ENCODE results near the gene RSPH10B2. TPM values are rescaled to one million over a fixed set of nuclear protein-coding genes. Genes with fewer than 3 reads are reported as not detected.
"Not testable (repeated sequence)": the region's sequence is repeated elsewhere in the genome, so short reads cannot be mapped to it uniquely, and the experiment has no call there.

RSPH10B2 gene
- total RNA-seq, 2 experiments from 2014 or later = 0.32 TPM; not detected in 1

DNA sequence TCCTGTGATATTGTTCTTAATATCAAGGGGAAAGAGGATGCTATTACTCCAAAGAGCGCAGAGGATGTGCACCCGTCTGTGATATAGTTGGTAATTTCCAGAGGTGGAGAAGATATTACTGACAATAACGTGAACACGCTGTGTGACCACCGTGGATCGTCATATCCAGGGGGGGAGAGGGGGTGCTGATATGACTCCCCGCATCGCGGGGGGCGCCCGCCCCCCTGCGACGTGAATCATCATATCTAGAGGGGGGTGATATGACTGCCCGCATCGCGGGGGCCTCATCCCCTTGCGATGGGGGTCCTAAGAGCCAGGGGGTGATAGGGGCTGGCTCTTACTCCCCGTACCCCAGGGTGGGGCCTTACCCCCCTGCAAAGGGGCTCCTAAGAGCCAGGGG lies 93.8 kb downstream of the RSPH10B2 start:
- DNase-seq, H3K4me3 Mint-ChIP-seq: not testable (repeated sequence)

More for the DNA sequence above, 93.8 kb downstream of the RSPH10B2 start:
- H3K36me3 Mint-ChIP-seq, H3K27me3 Mint-ChIP-seq, H3K9me3 Mint-ChIP-seq, H3K4me1 Mint-ChIP-seq, H3K27ac Mint-ChIP-seq: not testable (repeated sequence)

Other genes with a start within 250 kb of the RSPH10B2 start
- under 1 TPM in 1 of 2 experiments, not detected in 1; 0.06 TPM for gene GRID2IP, start 202.6 kb upstream of the RSPH10B2 start, total RNA-seq
- 10 to 100 TPM; 31.4 to 40.2 TPM for gene ZDHHC4, start 176.6 kb upstream of the RSPH10B2 start, total RNA-seq
- gene INTS15, start 164.1 kb upstream of the RSPH10B2 start, total RNA-seq = 10 to 100 TPM; 31.9 to 35.0 TPM
- gene ZNF853, start 138.5 kb upstream of the RSPH10B2 start, total RNA-seq = 1 to 10 TPM; 2.2 TPM
- 10 to 100 TPM; 17.2 to 19.0 TPM for gene ZNF316, start 116.8 kb upstream of the RSPH10B2 start, total RNA-seq
- 10 to 100 TPM; 17.2 to 18.2 TPM for gene ZNF12, start 47.2 kb upstream of the RSPH10B2 start, total RNA-seq
- 10 to 100 TPM; 47.3 to 55.8 TPM for gene CCZ1B, start 72.2 kb downstream of the RSPH10B2 start, total RNA-seq

Data from activated naive CD8-positive, alpha-beta T cell treated with anti-CD3 and anti-CD28 coated beads for 36 hours (primary cell).